HFFc6 (cell line): ENCODE results near the gene ENTPD2. TPM values are rescaled to one million over a fixed set of nuclear protein-coding genes. Genes with fewer than 3 reads are reported as not detected.

ENCODE experiments used
- DNase-seq: peaks from one replicate; pipeline ENCODE4 v3.0.0-alpha.2; 2018
- H3K27ac Mint-ChIP-seq: 2 replicates; pipeline ENCODE4 v1.8.0; 2020; ENCODE audit warnings: mild to moderate bottlenecking, mixed read lengths
- H3K27me3 Mint-ChIP-seq: 2 replicates; pipeline ENCODE4 v1.8.0; 2021; ENCODE audit warnings: mild to moderate bottlenecking, moderate library complexity, mixed read lengths; ENCODE audit not compliant: insufficient read depth
- H3K36me3 Mint-ChIP-seq: 2 replicates; pipeline ENCODE4 v1.8.0; 2021; ENCODE audit warnings: low read depth, mixed read lengths
- H3K4me1 Mint-ChIP-seq: 2 replicates; pipeline ENCODE4 v1.8.0; 2020; ENCODE audit warnings: low read depth, mixed read lengths
- H3K4me3 Mint-ChIP-seq: 2 replicates; pipeline ENCODE4 v1.8.0; 2020; ENCODE audit warnings: mild to moderate bottlenecking, moderate library complexity, mixed read lengths
- H3K9me3 Mint-ChIP-seq: 2 replicates; pipeline ENCODE4 v1.8.0; 2020; ENCODE audit warnings: mild to moderate bottlenecking, mixed read lengths
- total RNA-seq, 6 experiments: library from RNA; stranded (reverse); fragmentation: NEBNext Ultra II Directional; extraction: Animal tissue kit (Norgen Biotek cat#: 25700); gene quantifications; 2 replicates in 1 of 6; 3 replicates in 5 of 6; pipeline ENCODE4 v1.2.3, GENCODE V29; 2021
- TF ChIP-seq, protein P1 (sequence below): fragments of 200-600 bp; sonication (generic); IDR thresholded peaks from 2 replicates; pipeline ENCODE4 v1.5.0; 2021; ENCODE audit warnings: antibody characterized with exemption, mild to moderate bottlenecking

Gene ENTPD2
- total RNA-seq, 6 experiments from 2014 or later, result 0.12 to 0.28 (median 0.16) TPM; not detected in 3

DNA sequence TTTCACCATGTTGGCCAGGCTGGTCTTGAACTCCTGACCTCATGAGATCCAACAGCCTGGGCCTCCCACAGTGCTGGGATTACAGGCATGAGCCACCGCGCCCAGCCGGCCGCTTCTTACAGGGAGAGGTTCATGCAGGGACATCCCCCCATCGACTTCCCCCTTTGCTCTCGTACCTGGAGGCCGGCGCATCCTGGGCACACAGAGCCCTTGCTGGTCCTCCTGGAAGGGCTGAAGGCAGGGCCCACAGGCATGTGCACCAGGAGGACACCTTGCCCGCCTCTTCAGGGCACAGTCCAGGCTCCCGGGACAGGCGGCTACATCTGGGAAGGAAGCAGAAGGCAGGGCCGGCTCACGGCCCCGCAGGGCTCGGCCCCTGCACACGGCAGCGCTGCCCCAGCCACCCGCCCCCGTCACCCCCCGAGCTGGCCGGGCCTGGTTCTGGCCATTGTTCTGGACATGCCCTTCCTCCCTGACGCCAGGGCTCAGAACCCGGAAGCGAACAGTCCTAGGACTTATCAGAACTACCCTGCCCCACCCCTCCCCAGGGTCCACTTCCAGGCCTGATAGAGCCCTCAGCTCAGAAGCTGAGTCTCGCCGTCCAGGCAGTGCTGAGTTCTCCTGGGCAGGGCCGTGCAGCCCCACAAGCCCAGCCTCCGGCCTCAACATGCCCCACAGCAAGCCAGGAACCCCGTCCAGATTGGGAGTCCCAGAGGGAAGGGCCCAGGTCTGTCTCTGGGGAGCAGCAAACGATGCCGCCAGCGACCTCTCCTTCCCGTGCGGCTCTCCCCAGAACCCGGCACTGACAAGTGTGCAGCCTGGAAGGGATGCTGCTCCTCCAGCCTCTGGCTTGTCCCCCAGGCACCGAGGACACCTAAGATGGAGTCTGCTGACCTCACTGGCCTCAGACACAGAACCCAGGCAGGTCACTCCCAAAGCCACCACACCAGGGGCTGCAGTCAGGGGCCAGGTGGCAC is 10.8 kb downstream of the ENTPD2 start:
- H3K4me1 Mint-ChIP-seq, result peaks cover 6% of the 10 kb centered on the region; the same call in 1 of the 2 replicates
- TF ChIP-seq, protein P1, sequence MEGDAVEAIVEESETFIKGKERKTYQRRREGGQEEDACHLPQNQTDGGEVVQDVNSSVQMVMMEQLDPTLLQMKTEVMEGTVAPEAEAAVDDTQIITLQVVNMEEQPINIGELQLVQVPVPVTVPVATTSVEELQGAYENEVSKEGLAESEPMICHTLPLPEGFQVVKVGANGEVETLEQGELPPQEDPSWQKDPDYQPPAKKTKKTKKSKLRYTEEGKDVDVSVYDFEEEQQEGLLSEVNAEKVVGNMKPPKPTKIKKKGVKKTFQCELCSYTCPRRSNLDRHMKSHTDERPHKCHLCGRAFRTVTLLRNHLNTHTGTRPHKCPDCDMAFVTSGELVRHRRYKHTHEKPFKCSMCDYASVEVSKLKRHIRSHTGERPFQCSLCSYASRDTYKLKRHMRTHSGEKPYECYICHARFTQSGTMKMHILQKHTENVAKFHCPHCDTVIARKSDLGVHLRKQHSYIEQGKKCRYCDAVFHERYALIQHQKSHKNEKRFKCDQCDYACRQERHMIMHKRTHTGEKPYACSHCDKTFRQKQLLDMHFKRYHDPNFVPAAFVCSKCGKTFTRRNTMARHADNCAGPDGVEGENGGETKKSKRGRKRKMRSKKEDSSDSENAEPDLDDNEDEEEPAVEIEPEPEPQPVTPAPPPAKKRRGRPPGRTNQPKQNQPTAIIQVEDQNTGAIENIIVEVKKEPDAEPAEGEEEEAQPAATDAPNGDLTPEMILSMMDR, result no peak
- H3K9me3 Mint-ChIP-seq, result no peaks in the 10 kb centered on the region
- no peak for DNase-seq
- no peak overlapping the region for H3K27ac Mint-ChIP-seq
- peaks cover 3% of the 10 kb centered on the region for H3K27me3 Mint-ChIP-seq
- no peaks in the 10 kb centered on the region for H3K36me3 Mint-ChIP-seq
- H3K4me3 Mint-ChIP-seq, result no peak overlapping the region

DNA sequence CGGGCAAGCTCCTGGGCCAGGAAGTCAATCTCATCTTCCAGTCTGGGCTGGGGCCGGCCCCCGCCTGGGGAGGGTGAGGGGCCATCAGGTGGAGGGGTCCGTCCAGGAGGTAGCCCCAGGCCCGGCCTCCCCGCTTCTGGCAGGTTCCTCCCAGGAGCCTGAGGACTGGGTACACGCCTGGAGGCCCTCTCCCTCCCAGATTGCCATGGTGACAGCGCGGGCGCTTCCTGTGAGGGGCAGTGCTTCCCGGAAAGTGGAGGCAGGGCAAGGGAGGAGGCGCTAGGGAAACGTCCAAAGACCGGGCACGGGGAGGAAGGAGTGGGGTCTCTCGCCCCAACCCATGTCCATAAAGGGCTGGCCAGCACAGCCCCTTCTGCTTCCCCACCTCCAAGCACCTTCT is 12.7 kb downstream of the ENTPD2 start:
- Mint-ChIP-seq H3K9me3 (no peaks in the 10 kb centered on the region), H3K36me3 (no peaks in the 10 kb centered on the region), H3K4me3 (no peak overlapping the region), H3K4me1 (peaks cover 6% of the 10 kb centered on the region; the same call in 1 of the 2 replicates), H3K27ac (no peak overlapping the region), H3K27me3 (no peaks in the 10 kb centered on the region)
- no peak for DNase-seq
- TF ChIP-seq, protein P1, result no peak

DNA sequence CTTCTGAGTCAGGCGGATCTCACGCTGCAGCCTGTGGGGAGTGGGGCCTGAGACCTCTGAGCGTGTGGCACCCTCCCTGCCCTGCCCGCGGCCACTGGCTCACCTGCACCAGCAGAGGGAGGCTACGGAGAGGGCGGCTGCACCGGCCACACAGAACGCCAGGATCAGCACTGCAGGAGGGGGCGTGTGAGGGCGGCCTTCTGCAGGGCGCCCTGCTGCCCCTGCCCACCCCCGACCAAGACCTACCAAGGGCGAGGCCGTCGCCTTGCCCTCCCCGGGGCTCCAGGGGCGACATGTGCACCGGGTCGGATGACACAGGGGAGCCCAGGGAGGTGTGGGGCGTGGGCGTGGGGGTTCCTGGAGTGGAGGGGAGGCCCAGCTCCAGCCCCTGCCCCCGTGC is 13.3 kb downstream of the ENTPD2 start:
- Mint-ChIP-seq H3K9me3 (no peaks in the 10 kb centered on the region), H3K27me3 (no peaks in the 10 kb centered on the region), H3K4me3 (no peak overlapping the region), H3K4me1 (peaks cover 6% of the 10 kb centered on the region; the same call in 1 of the 2 replicates), H3K36me3 (no peaks in the 10 kb centered on the region), H3K27ac (no peak overlapping the region)
- DNase-seq, result no peak
- TF ChIP-seq, protein P1, result no peak

DNA sequence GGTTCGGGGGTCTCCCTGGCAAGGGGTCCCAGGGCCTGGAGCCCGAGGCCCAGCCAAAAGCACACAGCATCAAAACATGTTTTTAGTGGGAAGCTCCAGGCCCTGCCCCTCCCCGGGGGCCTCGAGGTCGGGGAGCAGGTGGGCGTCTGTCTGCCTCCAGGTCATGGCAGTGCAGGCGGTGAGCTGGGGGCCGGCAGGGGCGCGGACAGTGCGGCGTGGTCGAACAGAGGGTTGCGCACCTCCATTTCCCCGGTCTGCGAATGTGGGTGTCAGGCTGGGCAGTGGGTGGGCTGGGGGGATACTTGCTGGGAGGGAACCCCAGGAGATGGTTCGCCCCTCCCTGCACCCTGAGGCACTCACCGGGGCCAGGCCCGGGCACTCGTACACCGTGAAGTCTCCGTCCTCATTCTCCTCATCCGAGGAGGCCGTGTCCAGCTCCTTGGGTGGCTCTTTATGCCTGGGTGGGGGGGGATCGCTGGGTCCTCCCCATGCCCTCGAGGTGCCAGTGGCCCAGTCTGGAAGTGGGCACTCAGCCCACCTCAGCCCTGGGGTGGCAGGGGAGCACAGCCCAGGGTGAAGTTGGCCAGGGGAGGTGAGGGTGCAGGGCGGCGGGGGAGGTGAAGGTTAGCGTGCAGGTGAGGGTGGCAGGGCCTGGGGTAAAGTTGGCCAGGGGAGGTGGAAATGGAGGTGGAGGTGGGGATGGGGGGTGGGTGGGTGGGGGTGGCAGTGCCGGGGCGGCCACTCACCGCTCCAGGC is 14.1 kb downstream of the ENTPD2 start:
- no peak for DNase-seq
- Mint-ChIP-seq H3K4me1 (peaks cover 2% of the 10 kb centered on the region; the same call in 1 of the 2 replicates), H3K9me3 (no peaks in the 10 kb centered on the region), H3K27me3 (no peaks in the 10 kb centered on the region), H3K36me3 (no peaks in the 10 kb centered on the region), H3K27ac (no peak overlapping the region), H3K4me3 (no peak overlapping the region)
- TF ChIP-seq, protein P1, result no peak

DNA sequence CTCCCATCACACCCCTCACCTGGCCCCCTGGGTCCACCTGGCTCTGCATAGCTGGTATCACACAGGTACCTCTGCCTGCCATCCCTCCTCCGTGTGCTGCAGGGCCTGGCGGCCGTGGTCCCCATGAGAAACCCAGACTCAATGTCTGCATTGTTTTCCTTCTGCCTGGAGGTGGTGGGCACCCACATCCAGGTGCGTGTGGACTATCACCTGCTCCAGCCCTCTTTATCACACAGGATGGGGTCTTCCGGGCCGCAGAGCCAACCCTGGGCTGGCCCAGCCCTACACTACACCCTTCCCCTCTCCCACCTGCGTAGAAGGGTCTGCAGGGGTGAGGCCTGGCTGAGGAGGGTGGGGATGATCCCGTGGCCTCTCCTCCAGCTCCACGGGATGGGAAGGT is 14.9 kb downstream of the ENTPD2 start:
- Mint-ChIP-seq H3K27ac (no peak overlapping the region), H3K4me3 (no peak overlapping the region), H3K36me3 (no peaks in the 10 kb centered on the region), H3K4me1 (no peaks in the 10 kb centered on the region), H3K9me3 (no peaks in the 10 kb centered on the region), H3K27me3 (no peaks in the 10 kb centered on the region; the same call in 1 of the 2 replicates)
- TF ChIP-seq, protein P1, result no peak
- no peak for DNase-seq
